HG03565 (cell line): ENCODE data around the gene NFIA.

ENCODE experiments used
- ATAC-seq: cut with Tn5 transposase; IDR thresholded peaks from one replicate; pipeline ENCODE4 v1.9.1; 2021; ENCODE audit warnings: mild to moderate bottlenecking, moderate library complexity; ENCODE audit not compliant: unreplicated experiment

Gene NFIA

GRCh38 chr1:61379693-61380092, 297.3 kb downstream of the NFIA start:
- no peak for ATAC-seq

GRCh38 chr1:61380561-61380960, 298.2 kb downstream of the NFIA start:
- ATAC-seq: no peak

GRCh38 chr1:61386323-61386722, 304.0 kb downstream of the NFIA start:
- no peak for ATAC-seq

GRCh38 chr1:61386770-61387169, 304.4 kb downstream of the NFIA start:
- ATAC-seq: no peak

- peak; percentile 69 for ATAC-seq
Measured at GRCh38 chr1:61387829-61388228, 305.5 kb downstream of the NFIA start.

GRCh38 chr1:61388566-61388965, 306.2 kb downstream of the NFIA start:
- no peak for ATAC-seq

GRCh38 chr1:61389194-61389925, 307.0 kb downstream of the NFIA start:
- no peak for ATAC-seq

GRCh38 chr1:61389926-61390845, 307.8 kb downstream of the NFIA start:
- no peak for ATAC-seq

GRCh38 chr1:61391730-61392129, 309.4 kb downstream of the NFIA start:
- no peak for ATAC-seq

GRCh38 chr1:61392409-61393242, 310.3 kb downstream of the NFIA start:
- ATAC-seq: no peak

GRCh38 chr1:61393575-61393974, 311.2 kb downstream of the NFIA start:
- ATAC-seq: no peak

GRCh38 chr1:61395146-61395800, 312.9 kb downstream of the NFIA start:
- ATAC-seq: no peak

- ATAC-seq: no peak
Measured at GRCh38 chr1:61397495-61397894, 315.1 kb downstream of the NFIA start.

- no peak for ATAC-seq
Measured at GRCh38 chr1:61397935-61398334, 315.6 kb downstream of the NFIA start.

- no peak for ATAC-seq
Measured at GRCh38 chr1:61399199-61399598, 316.8 kb downstream of the NFIA start.

GRCh38 chr1:61400131-61400770, 317.9 kb downstream of the NFIA start:
- no peak for ATAC-seq

GRCh38 chr1:61400997-61401396, 318.6 kb downstream of the NFIA start:
- no peak for ATAC-seq

- ATAC-seq: no peak
Measured at GRCh38 chr1:61403679-61404596, 321.6 kb downstream of the NFIA start.
